Astrocyte (in vitro differentiated cells and primary cell): ENCODE measurements around the gene TSR3. TPM values are rescaled to one million over a fixed set of nuclear protein-coding genes. Genes with fewer than 3 reads are reported as not detected.

ENCODE experiments used
- DNase-seq: peaks from one replicate; pipeline ENCODE4 v3.0.0-alpha.2; 2010; ENCODE audit warnings: low read depth
- FAIRE-seq: peaks from 2 replicates; lab custom pipeline; 2011; peaks lifted over from hg19 to GRCh38; lab: Jason Lieb, UNC
- H2AFZ ChIP-seq: 2 replicates; pipeline ENCODE4 v1.6.0; 2012; ENCODE audit warnings: low read depth, low read length, inconsistent platforms
- H3K27ac ChIP-seq: 2 replicates; pipeline ENCODE4 v1.5.1; 2011; ENCODE audit warnings: low read depth, low read length, inconsistent platforms
- H3K27me3 ChIP-seq: 2 replicates; pipeline ENCODE4 v1.6.0; 2011; ENCODE audit warnings: low read length, inconsistent platforms; ENCODE audit not compliant: insufficient read depth
- H3K36me3 ChIP-seq: 2 replicates; pipeline ENCODE4 v1.5.1; 2011; ENCODE audit warnings: low read length, inconsistent platforms; ENCODE audit not compliant: insufficient read depth
- H3K4me1 ChIP-seq: 2 replicates; pipeline ENCODE4 v1.5.1; 2011; ENCODE audit warnings: low read length, inconsistent platforms; ENCODE audit not compliant: insufficient read depth
- H3K4me2 ChIP-seq: 2 replicates; pipeline ENCODE4 v1.6.0; 2012; ENCODE audit warnings: low read length, inconsistent platforms
- H3K4me3 ChIP-seq: 2 replicates; pipeline ENCODE4 v1.5.1; 2011; ENCODE audit warnings: low read depth, mild to moderate bottlenecking, low read length, inconsistent platforms; ENCODE audit not compliant: insufficient read depth
- H3K79me2 ChIP-seq: 2 replicates; pipeline ENCODE4 v1.6.0; 2012; ENCODE audit warnings: mild to moderate bottlenecking, low read length, inconsistent platforms; ENCODE audit not compliant: insufficient read depth
- H3K9ac ChIP-seq: 2 replicates; pipeline ENCODE4 v1.6.0; 2012; ENCODE audit warnings: mild to moderate bottlenecking, low read length, inconsistent platforms
- H3K9me3 ChIP-seq: 2 replicates; pipeline ENCODE4 v1.5.1; 2012; ENCODE audit warnings: low read depth, mild to moderate bottlenecking, low read length, inconsistent platforms; ENCODE audit not compliant: insufficient read depth
- H4K20me1 ChIP-seq: 2 replicates; pipeline ENCODE4 v1.6.0; 2012; ENCODE audit warnings: low read length, inconsistent platforms; ENCODE audit not compliant: insufficient read depth
- H3K27ac Mint-ChIP-seq: one replicate; pipeline ENCODE4 v1.8.0; 2021; ENCODE audit warnings: mild to moderate bottlenecking, mixed read lengths; ENCODE audit not compliant: unreplicated experiment
- H3K27me3 Mint-ChIP-seq: one replicate; pipeline ENCODE4 v1.8.0; 2021; ENCODE audit warnings: low read depth, mixed read lengths; ENCODE audit not compliant: unreplicated experiment
- H3K36me3 Mint-ChIP-seq: one replicate; pipeline ENCODE4 v1.8.0; 2021; ENCODE audit warnings: low read depth, mixed read lengths; ENCODE audit not compliant: unreplicated experiment
- H3K4me1 Mint-ChIP-seq: one replicate; pipeline ENCODE4 v1.8.0; 2021; ENCODE audit warnings: low read depth, mixed read lengths; ENCODE audit not compliant: unreplicated experiment
- H3K4me3 Mint-ChIP-seq: one replicate; pipeline ENCODE4 v1.8.0; 2021; ENCODE audit warnings: mild to moderate bottlenecking, moderate library complexity, mixed read lengths; ENCODE audit not compliant: unreplicated experiment
- H3K9me3 Mint-ChIP-seq: one replicate; pipeline ENCODE4 v1.8.0; 2021; ENCODE audit warnings: mild to moderate bottlenecking, mixed read lengths; ENCODE audit not compliant: unreplicated experiment
- CTCF ChIP-seq: IDR thresholded peaks from 2 replicates; pipeline ENCODE4 v1.5.1; 2011; ENCODE audit warnings: low read depth, mild to moderate bottlenecking, inconsistent platforms, low read length, moderate library complexity; ENCODE audit not compliant: insufficient read depth
- EZH2 ChIP-seq: IDR thresholded peaks from 2 replicates; pipeline ENCODE4 v1.6.1; 2012; ENCODE audit warnings: mild to moderate bottlenecking, low read length, inconsistent platforms; ENCODE audit not compliant: insufficient read depth
- total RNA-seq: library from RNA; stranded (reverse); gene quantifications from 2 replicates; pipeline ENCODE4 v1.2.1, GENCODE V29; 2021

The TSR3 gene
- total RNA-seq, 1 donor from 2014 or later, result 63.3 TPM

- Mint-ChIP-seq H3K4me3 (no peak overlapping the region), H3K4me1 (peaks cover 6% of the 10 kb centered on the region), H3K27me3 (no peaks in the 10 kb centered on the region), H3K27ac (no peak overlapping the region), H3K36me3 (peaks cover 8% of the 10 kb centered on the region), H3K9me3 (no peaks in the 10 kb centered on the region)
- Histone ChIP-seq H3K79me2 (peaks cover 97% of the 10 kb centered on the region), H3K9ac (no peak overlapping the region), H3K4me1 (peaks cover 23% of the 10 kb centered on the region), H3K36me3 (peaks cover 40% of the 10 kb centered on the region), H4K20me1 (peaks cover 97% of the 10 kb centered on the region), H3K4me2 (no peak overlapping the region), H3K9me3 (no peaks in the 10 kb centered on the region), H3K27me3 (no peaks in the 10 kb centered on the region), H3K27ac (no peak overlapping the region), H2AFZ (no peak overlapping the region), H3K4me3 (no peak overlapping the region)
- no peak for FAIRE-seq
- DNase-seq, result no peak
- TF ChIP-seq CTCF (no peak), EZH2 (no peak)
These were observed 36.3 kb downstream of the TSR3 start for GRCh38 chr16:1315081-1316032.

GRCh38 chr16:1314399-1315068 lies 37.1 kb downstream of the TSR3 start:
- Histone ChIP-seq H3K9me3 (no peaks in the 10 kb centered on the region), H3K4me1 (peaks cover 24% of the 10 kb centered on the region), H4K20me1 (peaks cover 93% of the 10 kb centered on the region), H3K79me2 (peaks cover 97% of the 10 kb centered on the region), H3K36me3 (peaks cover 34% of the 10 kb centered on the region), H2AFZ (no peak overlapping the region), H3K4me2 (no peak overlapping the region), H3K9ac (no peak overlapping the region), H3K4me3 (no peak overlapping the region), H3K27ac (no peak overlapping the region), H3K27me3 (no peaks in the 10 kb centered on the region)
- no peak for TF ChIP-seq CTCF
- no peak for TF ChIP-seq EZH2
- FAIRE-seq, result no peak
- no peak for DNase-seq
- no peak overlapping the region for H3K27ac Mint-ChIP-seq
- peaks cover 6% of the 10 kb centered on the region for H3K4me1 Mint-ChIP-seq
- H3K4me3 Mint-ChIP-seq, result no peak overlapping the region
- H3K36me3 Mint-ChIP-seq, result peaks cover 8% of the 10 kb centered on the region
- no peaks in the 10 kb centered on the region for H3K27me3 Mint-ChIP-seq
- H3K9me3 Mint-ChIP-seq, result no peaks in the 10 kb centered on the region
